HCT116 (cell line): Measurements from ENCODE around the gene ELMOD3.

Source experiments
- CTCF ChIP-seq, 3 experiments: fragments of 200-600 bp in 1 of 3; sonication (generic) in 1 of 3; IDR thresholded peaks in 2 of 3; conservative IDR thresholded peaks in 1 of 3; 2 replicates each; pipeline ENCODE4 v1.5.1; 2012 to 2017; ENCODE audit warnings: low read depth in 2 of 3, low read length in 2 of 3, antibody characterized with exemption in 1 of 3, borderline replicate concordance in 1 of 3, control low read depth in 1 of 3, mild to moderate bottlenecking in 1 of 3, mixed read lengths in 1 of 3, mixed run types in 1 of 3, moderate library complexity in 1 of 3; ENCODE audit not compliant: insufficient read depth in 1 of 3
- FOSL1 ChIP-seq: IDR thresholded peaks from 2 replicates; pipeline ENCODE4 v1.6.1; 2012; ENCODE audit warnings: low read depth
- POLR2A ChIP-seq: IDR thresholded peaks from 2 replicates; pipeline ENCODE4 v1.7.0; 2011; ENCODE audit warnings: borderline replicate concordance; ENCODE audit not compliant: insufficient read depth, insufficient read length; ENCODE audit errors: extremely low read depth
- ZNF274 ChIP-seq: fragments of 200-500 bp; sonication (Bioruptor generic); IDR thresholded peaks from 2 replicates; pipeline ENCODE4 v1.6.1; 2014; ENCODE audit warnings: mild to moderate bottlenecking, low read depth, low read length, inconsistent platforms
- TF ChIP-seq, protein P1 (sequence below): IDR thresholded peaks from 2 replicates; pipeline ENCODE4 v1.6.1; 2012

DNA sequence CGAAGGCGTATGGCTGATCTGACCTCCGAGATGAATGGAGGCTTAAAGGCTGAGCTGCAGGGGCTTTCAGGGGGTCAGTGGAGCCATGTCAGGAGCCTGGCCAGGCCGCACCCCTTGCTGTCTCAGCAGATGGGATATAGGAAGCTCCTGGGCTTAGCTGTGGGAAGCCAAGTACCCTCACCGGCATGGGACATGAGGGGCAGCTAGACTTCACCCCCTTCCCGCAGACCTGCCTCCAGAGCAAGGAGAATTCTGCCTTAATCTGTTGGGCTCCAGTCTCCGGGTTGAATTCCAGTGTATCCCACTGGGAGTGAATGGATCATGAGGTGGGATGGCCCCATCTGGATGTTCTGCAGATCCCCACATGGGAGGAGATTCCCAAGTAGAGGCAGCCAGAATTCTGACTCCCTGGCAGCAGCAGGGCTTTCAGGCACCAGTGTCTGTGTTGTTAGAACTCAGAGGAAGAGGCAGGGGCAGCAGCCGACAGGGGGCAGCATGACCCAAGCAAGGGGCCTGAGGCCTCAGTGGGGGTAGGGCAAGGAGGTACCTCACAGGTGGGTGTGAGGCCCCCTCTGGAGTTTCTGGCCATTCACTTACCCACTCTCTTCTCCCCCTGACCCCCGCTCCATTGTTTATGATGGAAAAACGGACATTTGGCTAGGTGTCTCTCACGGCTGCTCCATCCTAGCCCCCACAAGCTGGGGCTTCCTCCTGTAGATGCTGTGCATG lies 36.5 kb downstream of the ELMOD3 start:
- TF ChIP-seq ZNF274 (no peak), CTCF (IDR thresholded peaks at IDR 0.05 in 2 of 3, conservative IDR thresholded peaks at IDR 0.05 in 1 of 3; ENCODE audit: borderline replicate concordance in 1 of 3, insufficient read depth in 1 of 3, low read depth in 2 of 3, low read length in 2 of 3) (peak; percentile 58 to 82 (median 70); a peak in 5 of 6 replicates), POLR2A (no peak), FOSL1 (no peak)
- TF ChIP-seq, protein P1, sequence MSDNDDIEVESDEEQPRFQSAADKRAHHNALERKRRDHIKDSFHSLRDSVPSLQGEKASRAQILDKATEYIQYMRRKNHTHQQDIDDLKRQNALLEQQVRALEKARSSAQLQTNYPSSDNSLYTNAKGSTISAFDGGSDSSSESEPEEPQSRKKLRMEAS: no peak
